RWPE2 (cell line): ENCODE data around the gene KANSL1L.

Source experiments
- ATAC-seq: fragments of 200-7000 bp; cut with Tn5 transposase; 3 replicates; pipeline ENCODE4 v1.9.1; 2021; ENCODE audit warnings: low read depth
- DNase-seq: peaks from one replicate; pipeline ENCODE4 v3.0.0-alpha.2; 2020; ENCODE audit warnings: low spot score
- H3K27ac ChIP-seq: fragments of 450-650 bp; 2 replicates; pipeline ENCODE4 v1.5.1; 2017; ENCODE audit warnings: mild to moderate bottlenecking; ENCODE audit not compliant: poor library complexity, severe bottlenecking
- H3K27me3 ChIP-seq: fragments of 250-450 bp; sonication (Bioruptor Pico); 2 replicates; pipeline ENCODE4 v1.5.1; 2021; ENCODE audit warnings: mild to moderate bottlenecking, moderate library complexity; ENCODE audit not compliant: insufficient read depth, poor library complexity, severe bottlenecking
- H3K36me3 ChIP-seq: fragments of 250-450 bp; sonication (Bioruptor Pico); 2 replicates; pipeline ENCODE4 v1.5.1; 2020; ENCODE audit warnings: low read depth, mild to moderate bottlenecking, moderate library complexity
- H3K4me1 ChIP-seq: fragments of 250-450 bp; sonication (Bioruptor Pico); 2 replicates; pipeline ENCODE4 v1.5.1; 2021; ENCODE audit warnings: mild to moderate bottlenecking, moderate library complexity; ENCODE audit not compliant: insufficient read depth, poor library complexity, severe bottlenecking
- H3K4me3 ChIP-seq: fragments of 250-450 bp; sonication (Bioruptor Pico); 2 replicates; pipeline ENCODE4 v1.5.1; 2021; ENCODE audit warnings: mild to moderate bottlenecking, moderate library complexity; ENCODE audit not compliant: severe bottlenecking
- H3K9me3 ChIP-seq: fragments of 250-450 bp; sonication (Bioruptor Pico); 2 replicates; pipeline ENCODE4 v1.5.1; 2021; ENCODE audit warnings: mild to moderate bottlenecking, moderate library complexity; ENCODE audit not compliant: severe bottlenecking
- CTCF ChIP-seq: fragments of 450-650 bp; IDR thresholded peaks from one replicate; pipeline ENCODE4 v1.5.1; 2017; ENCODE audit warnings: mild to moderate bottlenecking, moderate library complexity; ENCODE audit not compliant: poor library complexity, severe bottlenecking

KANSL1L gene

GRCh38 chr2:210170196-210170445, 1.1 kb downstream of the KANSL1L start:
- DNase-seq (no peak), ATAC-seq (no peak)
- no peaks in the 10 kb centered on the region for H3K9me3 ChIP-seq
- H3K36me3 ChIP-seq: no peaks in the 10 kb centered on the region
- no peaks in the 10 kb centered on the region for H3K27me3 ChIP-seq
- peaks cover 18% of the 10 kb centered on the region for H3K4me1 ChIP-seq
- TF ChIP-seq CTCF: no peak
- H3K27ac ChIP-seq: peak overlapping the region; percentile 93
- H3K4me3 ChIP-seq: peak overlapping the region; percentile 96

GRCh38 chr2:210169516-210170195, 1.6 kb downstream of the KANSL1L start:
- peak; percentile 37 for ATAC-seq
- no peak for TF ChIP-seq CTCF

GRCh38 chr2:210167227-210167626, 4.0 kb downstream of the KANSL1L start:
- Histone ChIP-seq H3K27ac (no peak overlapping the region), H3K4me1 (peaks cover 18% of the 10 kb centered on the region), H3K27me3 (no peaks in the 10 kb centered on the region), H3K36me3 (no peaks in the 10 kb centered on the region), H3K9me3 (no peaks in the 10 kb centered on the region), H3K4me3 (no peak overlapping the region)
- DNase-seq (no peak), ATAC-seq (no peak)
- no peak for TF ChIP-seq CTCF

More at GRCh38 chr2:210169516-210170195, 1.6 kb downstream of the KANSL1L start:
- H3K4me1 ChIP-seq: peaks cover 18% of the 10 kb centered on the region
- H3K27me3 ChIP-seq: no peaks in the 10 kb centered on the region
- no peaks in the 10 kb centered on the region for H3K9me3 ChIP-seq
- DNase-seq: no peak
- peak overlapping the region; percentile 93 for H3K27ac ChIP-seq
- H3K36me3 ChIP-seq: no peaks in the 10 kb centered on the region
- H3K4me3 ChIP-seq: peak overlapping the region; percentile 96

- ATAC-seq (no peak), DNase-seq (no peak)
- H3K4me3 ChIP-seq: no peak overlapping the region
- H3K4me1 ChIP-seq: peaks cover 6% of the 10 kb centered on the region
- no peaks in the 10 kb centered on the region for H3K9me3 ChIP-seq
- TF ChIP-seq CTCF: no peak
- H3K27me3 ChIP-seq: no peaks in the 10 kb centered on the region
- no peak overlapping the region for H3K27ac ChIP-seq
- no peaks in the 10 kb centered on the region for H3K36me3 ChIP-seq
Observed at GRCh38 chr2:210162466-210163124, 8.6 kb downstream of the KANSL1L start.

- Histone ChIP-seq H3K4me1 (no peaks in the 10 kb centered on the region), H3K27me3 (no peaks in the 10 kb centered on the region), H3K27ac (no peak overlapping the region), H3K4me3 (no peak overlapping the region), H3K9me3 (no peaks in the 10 kb centered on the region), H3K36me3 (peaks cover 3% of the 10 kb centered on the region; the same call in 1 of the 2 replicates)
- no peak for TF ChIP-seq CTCF
- ATAC-seq: no peak
- DNase-seq: no peak
Observed at GRCh38 chr2:210159059-210159458, 12.2 kb downstream of the KANSL1L start.
